ENCODE data around the gene MTX1.
"Not testable (repeated sequence)": the region's sequence is repeated elsewhere in the genome, so short reads cannot be mapped to it uniquely, and the experiment has no call there.

The MTX1 gene

GRCh38 chr1:155206891-155207805 lies 1.3 kb upstream of the MTX1 start:
- peak; percentile 96 for TF ChIP-seq CTCF (conservative IDR thresholded peaks at IDR 0.05; ENCODE audit: low read length)
- DNase-seq (ENCODE audit: low read depth): peak; percentile 76
- peak overlapping the region; percentile 100 for H3K4me3 ChIP-seq (ENCODE audit: low read length)

- peak; percentile 37 for DNase-seq (ENCODE audit: low read depth)
- H3K4me3 ChIP-seq (ENCODE audit: low read length): peak within 1 kb of the TSS; percentile 100
- no peak for TF ChIP-seq CTCF (conservative IDR thresholded peaks at IDR 0.05; ENCODE audit: low read length)
Measured at GRCh38 chr1:155207806-155208540, 522 bp upstream of the MTX1 start, which contains the start of gene THBS3. Gene THBS3 (minus strand): TSS chr1:155207897. CDS start chr1:155207876, 21 bp downstream.

- DNase-seq (ENCODE audit: low read depth): no peak
- TF ChIP-seq CTCF (conservative IDR thresholded peaks at IDR 0.05; ENCODE audit: low read length): no peak
- peak overlapping the region; percentile 100 for H3K4me3 ChIP-seq (ENCODE audit: low read length)
Measured at GRCh38 chr1:155209312-155209721, 822 bp downstream of the MTX1 start.

GRCh38 chr1:155210314-155211104 lies 2.0 kb downstream of the MTX1 start:
- no peak for TF ChIP-seq CTCF (conservative IDR thresholded peaks at IDR 0.05; ENCODE audit: low read length)
- DNase-seq (ENCODE audit: low read depth): no peak
- no peak overlapping the region for H3K4me3 ChIP-seq (ENCODE audit: low read length)

- H3K4me3 ChIP-seq (ENCODE audit: low read length); DNase-seq (ENCODE audit: low read depth): not testable (repeated sequence)
Measured at GRCh38 chr1:155211381-155212050, 3.0 kb downstream of the MTX1 start.

GRCh38 chr1:155212051-155212440 lies 3.6 kb downstream of the MTX1 start:
- not testable (repeated sequence) for DNase-seq (ENCODE audit: low read depth); H3K4me3 ChIP-seq (ENCODE audit: low read length)

- DNase-seq (ENCODE audit: low read depth); H3K4me3 ChIP-seq (ENCODE audit: low read length): not testable (repeated sequence)
Measured at GRCh38 chr1:155214702-155215101, 6.2 kb downstream of the MTX1 start.

All from AG10803 (cell line).